Measurements from ENCODE around the gene RAPGEF3.

- TF ChIP-seq TCF4 (CRISPR knock-in tag; IDR thresholded peaks at IDR 0.05; ENCODE audit: borderline replicate concordance) (no peak), OSR1 (CRISPR knock-in tag; IDR thresholded peaks at IDR 0.05) (no peak), BACH2 (CRISPR knock-in tag; IDR thresholded peaks at IDR 0.05; ENCODE audit: borderline replicate concordance) (no peak), TOX (CRISPR knock-in tag; IDR thresholded peaks at IDR 0.05; ENCODE audit: borderline replicate concordance) (no peak), ESRRG (CRISPR knock-in tag; IDR thresholded peaks at IDR 0.05) (no peak), PPARA (CRISPR knock-in tag; IDR thresholded peaks at IDR 0.05; ENCODE audit: borderline replicate concordance) (no peak)
These were observed 15.3 kb upstream of the RAPGEF3 start for GRCh38 chr12:47773858-47774580.
